ENCODE data around the gene FLNB. TPM values are rescaled to one million over a fixed set of nuclear protein-coding genes. Genes with fewer than 3 reads are reported as not detected.

Gene FLNB
- polyA plus RNA-seq, 1 donor from 2014 or later, result 10.3 TPM

GRCh38 chr3:58190882-58191281 lies 182.7 kb downstream of the FLNB start (continued):
- TF ChIP-seq RAD21 (conservative IDR thresholded peaks at IDR 0.05), result no peak

DNA sequence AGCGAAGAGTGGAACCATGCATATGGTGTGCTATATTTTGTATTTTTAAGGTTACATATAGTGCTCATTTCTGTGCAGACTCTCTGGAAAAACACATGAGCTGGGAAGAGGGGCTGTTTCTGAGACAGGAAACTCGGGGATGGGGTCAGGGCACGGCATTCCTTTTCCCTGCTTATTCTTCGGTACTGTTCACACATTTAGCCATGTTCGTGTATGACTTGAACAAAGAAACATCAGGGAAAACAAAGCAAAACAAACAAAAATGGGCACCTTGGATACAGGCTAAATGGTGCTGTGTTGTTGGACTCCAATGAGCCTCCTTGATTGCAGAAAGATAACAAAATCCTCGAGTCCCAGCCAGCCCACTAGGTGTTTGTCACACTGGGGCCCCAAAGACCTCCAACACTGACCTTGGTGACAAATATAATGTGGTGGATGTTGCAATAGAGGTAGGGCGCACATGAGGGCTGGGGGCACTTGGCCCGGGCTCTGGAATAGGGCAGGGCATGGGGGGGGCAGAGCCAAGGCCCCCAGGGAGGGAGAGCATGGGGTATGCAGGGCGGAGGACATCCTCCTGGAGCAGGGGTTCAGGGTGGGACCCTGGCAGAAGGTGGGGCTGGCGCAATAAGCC lies 183.3 kb downstream of the FLNB start:
- Histone ChIP-seq H3K9me2 (ENCODE audit: insufficient read depth, low read length) (no peaks in the 10 kb centered on the region), H3K4me2 (ENCODE audit: low read length) (no peak overlapping the region), H3K27ac (ENCODE audit: low read length) (no peak overlapping the region), H3K9ac (ENCODE audit: low read length) (no peak overlapping the region), H3F3A (ENCODE audit: insufficient read depth, low read length, poor library complexity, severe bottlenecking) (no peaks in the 10 kb centered on the region), H3K27me3 (ENCODE audit: insufficient read depth, low read depth, low read length) (no peaks in the 10 kb centered on the region), H4K20me1 (ENCODE audit: insufficient read depth) (no peaks in the 10 kb centered on the region), H3K4me3 (ENCODE audit: low read length) (no peak overlapping the region), H3K9me3 (ENCODE audit: low read length) (no peaks in the 10 kb centered on the region), H2AFZ (ENCODE audit: low read depth, low read length) (no peak overlapping the region), H3K79me2 (replicated peaks; ENCODE audit: insufficient read depth, low read length) (no peaks in the 10 kb centered on the region), H3K36me3 (ENCODE audit: insufficient read depth, low read length) (no peaks in the 10 kb centered on the region)
- TF ChIP-seq TAF1 (IDR thresholded peaks at IDR 0.05; ENCODE audit: low read depth), result no peak
- no peak for TF ChIP-seq POLR2AphosphoS5 (IDR thresholded peaks at IDR 0.05)
- TF ChIP-seq EP300 (conservative IDR thresholded peaks at IDR 0.05; ENCODE audit: poor library complexity, severe bottlenecking), result no peak
- TF ChIP-seq MXI1 (conservative IDR thresholded peaks at IDR 0.05; ENCODE audit: poor library complexity, severe bottlenecking), result no peak
- no peak for TF ChIP-seq REST (IDR thresholded peaks at IDR 0.05; ENCODE audit: borderline replicate concordance)
- TF ChIP-seq EZH2 (IDR thresholded peaks at IDR 0.05; ENCODE audit: borderline replicate concordance, insufficient read depth, low read length, poor library complexity, severe bottlenecking), result no peak
- no peak for TF ChIP-seq RAD21 (conservative IDR thresholded peaks at IDR 0.05)
- TF ChIP-seq SMC3 (conservative IDR thresholded peaks at IDR 0.05; ENCODE audit: poor library complexity), result no peak
- TF ChIP-seq, protein P1, sequence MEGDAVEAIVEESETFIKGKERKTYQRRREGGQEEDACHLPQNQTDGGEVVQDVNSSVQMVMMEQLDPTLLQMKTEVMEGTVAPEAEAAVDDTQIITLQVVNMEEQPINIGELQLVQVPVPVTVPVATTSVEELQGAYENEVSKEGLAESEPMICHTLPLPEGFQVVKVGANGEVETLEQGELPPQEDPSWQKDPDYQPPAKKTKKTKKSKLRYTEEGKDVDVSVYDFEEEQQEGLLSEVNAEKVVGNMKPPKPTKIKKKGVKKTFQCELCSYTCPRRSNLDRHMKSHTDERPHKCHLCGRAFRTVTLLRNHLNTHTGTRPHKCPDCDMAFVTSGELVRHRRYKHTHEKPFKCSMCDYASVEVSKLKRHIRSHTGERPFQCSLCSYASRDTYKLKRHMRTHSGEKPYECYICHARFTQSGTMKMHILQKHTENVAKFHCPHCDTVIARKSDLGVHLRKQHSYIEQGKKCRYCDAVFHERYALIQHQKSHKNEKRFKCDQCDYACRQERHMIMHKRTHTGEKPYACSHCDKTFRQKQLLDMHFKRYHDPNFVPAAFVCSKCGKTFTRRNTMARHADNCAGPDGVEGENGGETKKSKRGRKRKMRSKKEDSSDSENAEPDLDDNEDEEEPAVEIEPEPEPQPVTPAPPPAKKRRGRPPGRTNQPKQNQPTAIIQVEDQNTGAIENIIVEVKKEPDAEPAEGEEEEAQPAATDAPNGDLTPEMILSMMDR (IDR thresholded peaks at IDR 0.05; ENCODE audit: poor library complexity, severe bottlenecking), result no peak

- Histone ChIP-seq H3F3A (ENCODE audit: insufficient read depth, low read length, poor library complexity, severe bottlenecking) (no peaks in the 10 kb centered on the region), H3K4me2 (ENCODE audit: low read length) (no peak overlapping the region), H3K27ac (ENCODE audit: low read length) (no peak overlapping the region)
Observed at GRCh38 chr3:58192069-58192468, 183.8 kb downstream of the FLNB start.

More at GRCh38 chr3:58192069-58192468, 183.8 kb downstream of the FLNB start:
- Histone ChIP-seq H3K9ac (ENCODE audit: low read length) (no peak overlapping the region), H2AFZ (ENCODE audit: low read depth, low read length) (no peak overlapping the region), H3K9me2 (ENCODE audit: insufficient read depth, low read length) (no peaks in the 10 kb centered on the region), H3K79me2 (replicated peaks; ENCODE audit: insufficient read depth, low read length) (no peaks in the 10 kb centered on the region), H3K4me3 (ENCODE audit: low read length) (no peak overlapping the region), H3K9me3 (ENCODE audit: low read length) (no peaks in the 10 kb centered on the region), H4K20me1 (ENCODE audit: insufficient read depth) (no peaks in the 10 kb centered on the region), H3K36me3 (ENCODE audit: insufficient read depth, low read length) (no peaks in the 10 kb centered on the region), H3K27me3 (ENCODE audit: insufficient read depth, low read depth, low read length) (no peaks in the 10 kb centered on the region)
- TF ChIP-seq SMC3 (conservative IDR thresholded peaks at IDR 0.05; ENCODE audit: poor library complexity), result no peak
- no peak for TF ChIP-seq REST (IDR thresholded peaks at IDR 0.05; ENCODE audit: borderline replicate concordance)
- no peak for TF ChIP-seq POLR2AphosphoS5 (IDR thresholded peaks at IDR 0.05)
